Measurements from ENCODE around the gene PHC3.
"Not testable (repeated sequence)": the region's sequence is repeated elsewhere in the genome, so short reads cannot be mapped to it uniquely, and the experiment has no call there.

Gene PHC3

GRCh38 chr3:170151536-170151935, 30.0 kb downstream of the PHC3 start:
- DNase-seq (ENCODE audit: insufficient read length) (no peak), FAIRE-seq (no peak)
- no peak for TF ChIP-seq POLR2A (IDR thresholded peaks at IDR 0.05; ENCODE audit: low read depth, low read length)
- TF ChIP-seq TAF1 (IDR thresholded peaks at IDR 0.05; ENCODE audit: borderline replicate concordance, low read depth, low read length), result no peak
- TF ChIP-seq POLR2AphosphoS5 (IDR thresholded peaks at IDR 0.05; ENCODE audit: low read depth, low read length), result no peak

GRCh38 chr3:170149016-170149415, 32.5 kb downstream of the PHC3 start:
- no peak for TF ChIP-seq TAF1 (IDR thresholded peaks at IDR 0.05; ENCODE audit: borderline replicate concordance, low read depth, low read length)
- no peak for TF ChIP-seq POLR2A (IDR thresholded peaks at IDR 0.05; ENCODE audit: low read depth, low read length)
- TF ChIP-seq POLR2AphosphoS5 (IDR thresholded peaks at IDR 0.05; ENCODE audit: low read depth, low read length), result no peak
- FAIRE-seq (no peak), DNase-seq (ENCODE audit: insufficient read length) (no peak)

GRCh38 chr3:170145278-170145677, 36.3 kb downstream of the PHC3 start:
- FAIRE-seq, result peak; percentile 73
- no peak for DNase-seq (ENCODE audit: insufficient read length)
- no peak for TF ChIP-seq POLR2AphosphoS5 (IDR thresholded peaks at IDR 0.05; ENCODE audit: low read depth, low read length)
- TF ChIP-seq TAF1 (IDR thresholded peaks at IDR 0.05; ENCODE audit: borderline replicate concordance, low read depth, low read length), result no peak
- TF ChIP-seq POLR2A (IDR thresholded peaks at IDR 0.05; ENCODE audit: low read depth, low read length), result no peak

GRCh38 chr3:170144437-170144843, 37.1 kb downstream of the PHC3 start:
- no peak for TF ChIP-seq POLR2AphosphoS5 (IDR thresholded peaks at IDR 0.05; ENCODE audit: low read depth, low read length)
- TF ChIP-seq TAF1 (IDR thresholded peaks at IDR 0.05; ENCODE audit: borderline replicate concordance, low read depth, low read length), result no peak
- no peak for TF ChIP-seq POLR2A (IDR thresholded peaks at IDR 0.05; ENCODE audit: low read depth, low read length)
- FAIRE-seq, result peak; percentile 85
- no peak for DNase-seq (ENCODE audit: insufficient read length)

DNA sequence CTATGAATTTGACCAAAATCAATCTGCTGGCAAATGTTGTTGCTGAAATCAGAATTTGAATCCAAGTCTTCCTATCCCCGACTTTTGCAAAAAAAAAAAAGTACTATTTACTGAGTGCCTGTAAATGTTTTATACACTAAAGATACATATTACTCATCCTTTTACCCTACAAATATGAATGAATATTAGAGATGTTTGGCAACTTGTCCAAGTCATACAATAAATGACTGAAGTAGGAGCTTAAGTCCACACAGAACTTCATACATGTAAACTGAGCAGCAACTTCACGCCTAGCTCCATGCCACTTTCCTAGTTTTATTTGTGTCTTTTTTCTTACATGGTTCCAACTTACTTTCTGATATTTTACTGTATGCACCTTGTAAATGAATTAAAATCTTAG, 39.2 kb downstream of the PHC3 start:
- FAIRE-seq (no peak), DNase-seq (ENCODE audit: insufficient read length) (no peak)
- TF ChIP-seq POLR2AphosphoS5 (IDR thresholded peaks at IDR 0.05; ENCODE audit: low read depth, low read length) (no peak), POLR2A (IDR thresholded peaks at IDR 0.05; ENCODE audit: low read depth, low read length) (no peak), TAF1 (IDR thresholded peaks at IDR 0.05; ENCODE audit: borderline replicate concordance, low read depth, low read length) (no peak)

DNA sequence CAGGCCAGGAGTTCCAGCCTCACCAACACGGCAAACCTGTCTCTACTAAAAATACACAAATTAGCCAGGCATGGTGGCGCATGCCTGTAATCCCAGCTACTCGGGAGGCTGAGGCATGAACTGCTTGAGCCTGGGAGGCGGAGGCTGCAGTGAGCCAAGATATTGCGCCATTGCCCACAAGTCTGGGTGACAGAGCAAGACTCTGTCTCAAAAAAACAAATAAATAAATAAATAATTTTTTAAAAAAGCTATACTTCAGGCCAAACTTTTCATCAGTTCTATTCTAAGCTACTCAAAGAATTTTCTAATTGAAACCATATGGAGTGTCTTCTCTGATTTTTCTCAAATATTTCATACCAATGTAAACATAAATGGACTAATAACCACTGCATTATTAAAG, 43.5 kb downstream of the PHC3 start:
- DNase-seq (ENCODE audit: insufficient read length), result no peak
- TF ChIP-seq TAF1 (IDR thresholded peaks at IDR 0.05; ENCODE audit: borderline replicate concordance, low read depth, low read length), result no peak
- TF ChIP-seq POLR2A (IDR thresholded peaks at IDR 0.05; ENCODE audit: low read depth, low read length), result no peak
- no peak for TF ChIP-seq POLR2AphosphoS5 (IDR thresholded peaks at IDR 0.05; ENCODE audit: low read depth, low read length)
- no peak for FAIRE-seq

DNA sequence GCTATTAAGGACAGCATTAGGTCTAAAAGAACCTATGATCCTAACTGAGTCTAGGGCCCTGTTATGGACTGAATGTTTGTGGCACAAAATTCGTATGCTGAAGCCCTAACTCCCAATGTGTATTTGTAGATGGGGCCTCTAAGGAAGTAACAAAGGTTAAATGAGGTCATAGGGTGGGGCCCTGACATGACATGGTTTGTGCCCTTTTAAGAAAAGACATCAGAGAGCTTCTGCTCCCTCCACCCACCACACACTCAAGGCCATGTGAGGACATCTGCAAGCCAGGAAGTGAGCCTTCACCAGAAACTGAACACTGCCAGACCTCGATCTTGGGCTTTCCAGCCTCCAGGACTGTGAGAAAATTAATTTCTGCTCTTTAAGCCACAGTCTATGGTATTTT, 49.2 kb downstream of the PHC3 start:
- peak; percentile 40 for FAIRE-seq
- TF ChIP-seq TAF1 (IDR thresholded peaks at IDR 0.05; ENCODE audit: borderline replicate concordance, low read depth, low read length), result no peak
- no peak for TF ChIP-seq POLR2AphosphoS5 (IDR thresholded peaks at IDR 0.05; ENCODE audit: low read depth, low read length)
- TF ChIP-seq POLR2A (IDR thresholded peaks at IDR 0.05; ENCODE audit: low read depth, low read length), result no peak
- no peak for DNase-seq (ENCODE audit: insufficient read length)

DNA sequence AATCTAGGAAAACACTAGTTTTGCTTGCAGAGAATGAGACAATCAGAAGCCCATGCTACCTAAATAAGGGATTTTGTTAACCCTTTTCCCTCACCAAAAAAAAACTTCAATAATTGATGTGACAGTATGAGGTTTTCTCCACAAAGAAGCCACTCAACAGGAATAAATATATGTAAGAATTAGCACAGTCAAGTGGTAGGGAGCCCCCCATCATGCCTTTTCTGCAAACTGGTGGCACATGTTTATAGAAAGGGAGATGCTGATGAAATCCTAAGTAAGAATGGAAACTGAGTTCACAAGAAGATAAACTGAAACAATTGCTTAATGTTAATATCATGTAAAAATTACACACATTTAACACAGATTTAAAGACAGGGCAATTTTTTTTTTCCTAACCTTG, 51.0 kb downstream of the PHC3 start:
- DNase-seq (ENCODE audit: insufficient read length), result no peak
- FAIRE-seq, result no peak
- no peak for TF ChIP-seq POLR2AphosphoS5 (IDR thresholded peaks at IDR 0.05; ENCODE audit: low read depth, low read length)
- TF ChIP-seq TAF1 (IDR thresholded peaks at IDR 0.05; ENCODE audit: borderline replicate concordance, low read depth, low read length), result no peak
- TF ChIP-seq POLR2A (IDR thresholded peaks at IDR 0.05; ENCODE audit: low read depth, low read length), result no peak

GRCh38 chr3:170128977-170129431, 52.5 kb downstream of the PHC3 start:
- no peak for TF ChIP-seq POLR2AphosphoS5 (IDR thresholded peaks at IDR 0.05; ENCODE audit: low read depth, low read length)
- no peak for TF ChIP-seq POLR2A (IDR thresholded peaks at IDR 0.05; ENCODE audit: low read depth, low read length)
- DNase-seq (ENCODE audit: insufficient read length), result no peak
- FAIRE-seq, result no peak

DNA sequence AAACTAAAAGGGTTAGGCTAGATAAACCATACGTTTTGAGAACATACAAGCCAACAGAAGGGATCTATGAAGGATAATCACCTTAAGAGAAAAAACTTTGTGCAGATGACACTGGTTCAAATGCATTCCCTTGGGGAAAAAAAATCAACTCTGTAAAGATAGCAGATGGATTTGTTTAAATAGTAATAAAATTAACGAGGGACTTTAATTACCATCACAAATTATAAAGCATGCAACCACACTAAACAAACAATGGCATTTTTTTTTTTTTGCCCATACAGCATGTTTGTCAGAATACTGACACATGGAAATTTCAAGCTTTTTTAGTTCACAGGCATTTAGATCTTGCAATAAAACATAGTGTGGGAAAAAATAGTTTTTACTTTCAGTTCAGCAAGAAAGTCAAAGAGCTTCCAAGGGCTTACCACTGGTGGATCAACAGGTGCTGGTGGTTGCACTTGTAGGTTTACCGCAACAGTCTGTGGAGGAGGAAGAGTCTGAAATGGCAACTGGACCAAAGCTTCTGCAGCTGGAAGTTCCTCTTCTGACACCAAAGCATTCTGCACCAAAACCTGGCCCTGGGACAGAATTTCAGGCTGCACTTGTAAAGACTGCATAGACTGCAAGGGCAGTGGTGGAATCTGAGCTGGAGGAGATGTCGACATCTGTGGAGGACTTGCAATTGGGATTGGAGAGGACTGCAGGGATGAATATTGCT, 53.1 kb downstream of the PHC3 start:
- FAIRE-seq (peak; percentile 89), DNase-seq (ENCODE audit: insufficient read length) (peak; percentile 20)
- TF ChIP-seq POLR2A (IDR thresholded peaks at IDR 0.05; ENCODE audit: low read depth, low read length), result no peak
- TF ChIP-seq POLR2AphosphoS5 (IDR thresholded peaks at IDR 0.05; ENCODE audit: low read depth, low read length), result no peak
- no peak for TF ChIP-seq TAF1 (IDR thresholded peaks at IDR 0.05; ENCODE audit: borderline replicate concordance, low read depth, low read length)

- TF ChIP-seq POLR2AphosphoS5 (IDR thresholded peaks at IDR 0.05; ENCODE audit: low read depth, low read length), result no peak
- no peak for TF ChIP-seq POLR2A (IDR thresholded peaks at IDR 0.05; ENCODE audit: low read depth, low read length)
- no peak for TF ChIP-seq TAF1 (IDR thresholded peaks at IDR 0.05; ENCODE audit: borderline replicate concordance, low read depth, low read length)
- no peak for DNase-seq (ENCODE audit: insufficient read length)
- no peak for FAIRE-seq
Measured at GRCh38 chr3:170117134-170117533, 64.4 kb downstream of the PHC3 start.

DNA sequence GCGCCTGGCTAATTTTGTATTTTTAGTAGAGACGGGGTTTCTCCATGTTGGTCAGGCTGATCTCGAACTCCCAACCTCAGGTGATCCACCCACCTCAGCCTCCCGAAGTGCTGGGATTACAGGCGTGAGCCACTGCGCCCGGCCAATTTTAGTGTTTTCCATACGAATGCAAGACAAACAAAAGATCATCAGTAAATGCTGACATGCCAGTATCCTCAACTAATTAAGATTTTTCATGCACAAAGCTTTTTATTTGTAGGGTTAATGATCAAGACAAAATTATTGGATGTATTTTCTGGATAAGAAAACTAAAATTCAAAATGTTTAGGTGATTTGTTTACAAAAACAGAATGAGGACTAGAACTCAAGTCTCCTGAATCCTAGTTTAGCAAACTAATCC, 67.4 kb downstream of the PHC3 start:
- FAIRE-seq, result not testable (repeated sequence)

More for the DNA sequence above, 67.4 kb downstream of the PHC3 start:
- DNase-seq (ENCODE audit: insufficient read length), result not testable (repeated sequence)

Data from GM12892 (cell line).